Jurkat, Clone E6-1 (cell line): ENCODE data around the gene EFHD2.
"Not testable (repeated sequence)": the region's sequence is repeated elsewhere in the genome, so short reads cannot be mapped to it uniquely, and the experiment has no call there.

Experiments used
- DNase-seq: peaks from one replicate; pipeline ENCODE4 v3.0.0-alpha.2; 2011; ENCODE audit warnings: low read depth, low spot score
- H3K4me3 ChIP-seq: 2 replicates; pipeline ENCODE4 v1.5.1; 2011; ENCODE audit warnings: mild to moderate bottlenecking, low read length, control low read depth, moderate library complexity

EFHD2 gene

DNA sequence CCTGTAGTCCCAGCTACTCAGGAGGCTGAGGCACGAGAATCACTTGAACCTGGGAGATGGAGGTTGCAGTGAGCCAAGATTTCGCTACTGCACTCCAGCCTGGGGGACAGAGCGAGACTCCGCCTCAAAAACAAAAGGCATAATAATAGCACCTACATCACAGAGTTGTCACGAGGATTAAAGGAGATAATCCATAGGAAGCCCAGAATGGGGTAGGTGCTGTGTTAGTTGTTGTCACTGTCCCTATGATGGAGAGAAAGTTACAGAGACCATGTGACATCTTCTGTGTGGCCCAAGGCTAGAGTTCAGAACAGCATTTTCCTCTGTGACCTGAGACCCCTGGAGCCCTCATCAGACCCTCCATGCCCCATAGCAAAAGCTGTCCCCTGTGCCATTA, 54.2 kb downstream of the EFHD2 start:
- DNase-seq, H3K4me3 ChIP-seq: not testable (repeated sequence)

- DNase-seq, result no peak
- no peak overlapping the region for H3K4me3 ChIP-seq
Measured at GRCh38 chr1:15465674-15466073, 56.0 kb downstream of the EFHD2 start.

- DNase-seq, H3K4me3 ChIP-seq: not testable (repeated sequence)
Measured at GRCh38 chr1:15466955-15467625, 57.4 kb downstream of the EFHD2 start.

- no peak overlapping the region for H3K4me3 ChIP-seq
- DNase-seq, result no peak
Measured at GRCh38 chr1:15468145-15468544, 58.5 kb downstream of the EFHD2 start.

GRCh38 chr1:15469361-15469760, 59.7 kb downstream of the EFHD2 start:
- H3K4me3 ChIP-seq, result no peak overlapping the region
- DNase-seq, result no peak

- DNase-seq, H3K4me3 ChIP-seq: not testable (repeated sequence)
Measured at GRCh38 chr1:15469821-15470448, 60.2 kb downstream of the EFHD2 start.

- not testable (repeated sequence) for H3K4me3 ChIP-seq, DNase-seq
Measured at GRCh38 chr1:15471067-15471466, 61.4 kb downstream of the EFHD2 start.

GRCh38 chr1:15471723-15472122, 62.0 kb downstream of the EFHD2 start:
- peak; percentile 28 for DNase-seq
- H3K4me3 ChIP-seq, result not testable (repeated sequence)

- H3K4me3 ChIP-seq, result no peak overlapping the region
- DNase-seq, result no peak
Measured at GRCh38 chr1:15472587-15472986, 62.9 kb downstream of the EFHD2 start.

DNA sequence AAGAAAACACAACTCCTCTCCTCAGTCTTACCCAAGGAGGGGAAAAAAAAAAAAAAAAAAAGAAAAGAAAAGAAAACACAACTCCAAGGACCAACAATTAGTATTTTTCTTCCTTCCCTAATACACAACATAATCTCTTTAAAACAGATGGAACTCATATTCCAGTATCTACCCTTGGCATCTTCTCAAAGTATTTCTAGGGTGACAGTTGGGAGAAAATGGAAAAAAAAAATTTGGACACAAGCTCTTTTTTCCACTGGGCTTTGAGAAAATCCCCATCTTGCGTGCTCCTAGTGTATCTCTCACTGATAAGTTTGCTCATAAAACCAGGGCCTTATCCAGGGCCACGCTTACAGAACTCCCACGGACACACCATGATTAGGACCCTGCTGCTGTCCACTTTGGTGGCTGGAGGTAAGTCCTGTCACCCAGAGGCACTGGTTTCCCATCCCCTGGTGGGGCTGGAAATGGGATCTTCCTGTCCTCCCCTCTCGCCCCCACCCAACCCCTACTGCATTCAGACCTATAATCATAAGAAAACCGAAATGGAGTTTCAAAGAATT, 66.1 kb downstream of the EFHD2 start, which contains the start of gene CELA2B:
Gene CELA2B, plus strand, starts transcription at position 353 of the 563 bp plus-strand sequence. Its CDS starts 22 bp downstream, at position 375.
- no peak within 1 kb of the TSS for H3K4me3 ChIP-seq
- DNase-seq, result no peak

DNA sequence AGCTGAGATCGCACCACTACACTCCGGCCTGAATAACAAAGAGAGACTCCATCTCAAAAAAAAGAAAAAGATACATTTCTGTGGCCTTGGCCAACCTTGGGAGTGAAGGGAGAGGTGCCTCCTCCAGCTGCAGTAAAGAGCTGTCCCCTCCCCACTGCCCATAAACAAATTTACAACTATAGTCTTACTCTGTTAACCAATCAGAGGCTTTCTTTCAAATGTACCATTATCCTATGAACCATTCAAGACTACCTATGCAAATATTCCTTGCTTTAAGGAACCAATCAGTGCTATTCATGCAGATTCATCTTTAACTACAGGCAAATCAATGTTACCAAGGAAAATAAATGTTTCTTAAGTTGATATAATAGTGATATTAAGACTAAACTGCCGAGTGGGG, 67.2 kb downstream of the EFHD2 start:
- H3K4me3 ChIP-seq, result no peak overlapping the region
- no peak for DNase-seq

- no peak overlapping the region for H3K4me3 ChIP-seq
- DNase-seq, result no peak
Measured at GRCh38 chr1:15477646-15478212, 68.0 kb downstream of the EFHD2 start.
